ENCODE results near the gene NKX2-3.

Gene NKX2-3

GRCh38 chr10:99537989-99538917 is 5.5 kb downstream of the NKX2-3 start:
- no peak for DNase-seq (ENCODE audit: extremely low read depth in 1 of 2, low read depth in 1 of 2)

DNA sequence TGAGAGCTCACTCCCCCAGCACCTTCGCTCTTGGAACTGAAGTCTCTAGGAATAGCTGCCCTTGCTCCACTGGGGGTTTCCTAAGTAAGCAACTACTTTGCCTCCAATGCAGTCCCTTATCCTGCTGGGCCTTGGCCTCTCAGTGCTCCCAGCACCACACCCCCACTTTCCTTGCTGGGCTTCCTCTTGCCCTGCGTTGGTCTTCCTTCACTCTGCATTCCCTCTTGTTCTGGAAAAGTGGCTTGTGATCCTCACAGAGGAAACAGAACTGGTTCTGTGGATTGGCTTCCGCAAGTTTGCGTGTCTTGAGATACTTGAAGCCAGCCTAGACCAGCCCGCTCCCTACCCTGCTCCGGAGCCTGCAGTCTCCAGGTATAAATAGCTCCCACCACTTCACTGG is 6.4 kb downstream of the NKX2-3 start:
- no peak for DNase-seq (ENCODE audit: extremely low read depth in 1 of 2, low read depth in 1 of 2)

GRCh38 chr10:99539820-99540219 is 7.1 kb downstream of the NKX2-3 start:
- DNase-seq (ENCODE audit: extremely low read depth in 1 of 2, low read depth in 1 of 2): no peak

- no peak for DNase-seq (ENCODE audit: extremely low read depth in 1 of 2, low read depth in 1 of 2)
These were observed 7.5 kb downstream of the NKX2-3 start for GRCh38 chr10:99540306-99540656.

- DNase-seq (ENCODE audit: extremely low read depth in 1 of 2, low read depth in 1 of 2): no peak
These were observed 8.2 kb downstream of the NKX2-3 start for GRCh38 chr10:99540657-99541531.

DNA sequence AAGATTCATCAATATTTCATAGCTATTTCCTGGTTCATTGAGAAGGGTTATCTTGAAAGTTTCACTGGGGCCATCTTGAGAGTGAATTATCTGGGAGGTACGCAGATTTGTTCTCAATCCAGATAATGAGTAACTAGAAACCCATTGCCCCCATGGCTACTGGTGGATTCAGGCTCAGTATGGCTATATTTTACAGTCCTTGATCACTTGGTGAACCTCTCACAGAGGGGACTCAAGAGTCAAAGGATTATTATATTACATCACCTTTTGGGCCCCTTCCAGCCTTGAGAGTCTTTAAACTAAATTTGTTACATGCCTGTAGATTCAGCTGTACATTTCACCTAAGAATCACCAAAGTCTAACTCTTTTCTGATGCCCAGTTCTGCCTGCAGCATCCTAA is 11.6 kb downstream of the NKX2-3 start:
- DNase-seq (ENCODE audit: extremely low read depth in 1 of 2, low read depth in 1 of 2): no peak

DNA sequence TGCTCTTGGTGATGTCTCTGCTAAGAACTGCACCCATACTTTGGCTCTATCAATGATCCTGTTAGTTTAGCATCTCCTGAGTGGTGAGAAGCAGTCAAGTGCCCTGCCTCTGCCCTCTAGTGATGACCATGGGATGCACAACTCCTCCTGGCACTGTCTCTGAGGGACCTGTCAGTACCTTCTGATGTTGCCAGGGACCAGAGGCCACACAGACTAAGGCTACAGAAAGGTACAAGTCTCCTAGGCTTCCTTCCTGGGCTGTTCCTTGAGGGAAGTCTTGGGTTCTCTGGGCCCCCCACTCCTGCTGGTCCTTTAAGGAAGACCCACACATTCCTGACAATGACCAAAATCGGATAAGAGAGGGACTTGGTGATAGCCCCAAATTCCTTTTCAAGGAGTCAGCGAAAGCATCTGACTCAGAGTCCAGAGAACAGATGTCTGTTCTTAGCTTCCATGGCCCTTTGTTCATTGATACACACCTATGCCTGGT is 15.3 kb downstream of the NKX2-3 start:
- no peak for DNase-seq (ENCODE audit: extremely low read depth in 1 of 2, low read depth in 1 of 2)

GRCh38 chr10:99551158-99551557 is 18.4 kb downstream of the NKX2-3 start:
- DNase-seq (ENCODE audit: extremely low read depth in 1 of 2, low read depth in 1 of 2): no peak

GRCh38 chr10:99551616-99552015 is 18.9 kb downstream of the NKX2-3 start:
- DNase-seq (ENCODE audit: extremely low read depth in 1 of 2, low read depth in 1 of 2): no peak

DNA sequence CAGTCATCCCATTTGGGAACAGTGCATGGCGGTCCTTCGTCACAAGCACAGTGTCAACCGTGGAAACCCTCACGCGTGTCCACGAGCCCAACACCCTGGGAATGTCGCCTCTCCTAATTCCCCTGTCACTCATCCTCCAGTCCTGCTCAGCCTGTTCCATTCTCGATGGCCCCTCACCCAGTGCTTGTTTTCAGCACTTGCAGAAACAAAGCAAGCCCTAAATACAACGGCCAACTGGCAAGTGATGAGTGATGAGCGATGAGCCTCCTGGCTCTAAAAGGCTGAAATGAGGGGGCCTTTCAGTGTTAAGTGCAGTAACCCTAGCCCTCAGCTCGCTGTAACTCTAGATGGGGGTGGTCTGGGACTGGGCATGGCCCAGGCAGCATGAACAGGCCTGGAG is 22.6 kb downstream of the NKX2-3 start:
- DNase-seq (ENCODE audit: extremely low read depth in 1 of 2, low read depth in 1 of 2): no peak

DNA sequence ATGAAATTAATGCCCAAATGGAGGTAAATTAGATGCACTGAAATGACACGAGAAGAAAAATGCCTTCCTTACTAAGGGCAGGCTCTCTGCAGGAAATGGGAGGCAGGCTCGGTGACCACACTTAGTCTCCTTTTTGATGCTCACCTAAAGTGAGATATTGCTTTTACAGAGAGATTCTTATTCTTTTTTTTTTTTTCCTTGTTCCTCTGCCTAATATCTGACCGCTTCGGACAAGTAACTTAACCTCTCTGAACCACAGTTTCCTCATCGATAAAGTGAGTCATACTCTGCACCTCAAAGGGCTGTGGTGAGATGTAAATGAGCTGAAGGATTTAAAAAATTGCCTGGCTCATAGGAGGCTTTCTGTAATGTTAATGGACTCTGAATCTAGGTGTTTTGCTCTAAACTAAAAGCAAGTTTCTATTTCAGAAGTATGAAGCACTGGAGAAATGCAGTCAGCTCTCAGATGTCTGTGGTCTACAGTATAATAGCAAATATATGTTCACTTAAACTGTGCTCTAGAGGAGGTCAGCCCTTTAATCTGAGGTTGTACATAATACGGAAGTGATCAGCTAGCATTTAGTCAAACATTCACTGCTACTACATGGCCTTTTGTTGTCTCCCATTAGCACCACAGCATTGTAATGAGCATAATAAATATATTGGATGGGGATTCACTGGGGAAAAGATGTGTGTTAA is 23.2 kb downstream of the NKX2-3 start:
- no peak for DNase-seq (ENCODE audit: extremely low read depth in 1 of 2, low read depth in 1 of 2)

DNA sequence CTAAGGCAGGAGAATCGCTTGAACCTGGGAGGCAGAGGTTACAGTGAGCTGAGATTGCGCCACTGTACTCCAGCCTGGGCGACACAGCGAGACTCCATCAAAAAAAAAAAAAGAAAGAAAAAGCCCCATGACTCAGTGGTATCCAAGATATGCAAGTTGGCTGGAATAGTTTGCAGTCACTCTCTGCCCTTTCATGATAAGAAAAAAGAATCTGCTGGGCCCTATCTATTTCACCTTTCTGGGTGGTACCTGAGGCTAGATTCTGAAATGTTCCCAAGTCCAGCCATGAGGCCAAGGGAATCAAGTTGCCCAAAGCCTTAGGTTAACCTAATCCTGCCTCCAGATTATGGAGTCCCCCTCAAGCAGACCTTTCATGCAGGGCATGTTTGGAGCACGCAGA is 24.3 kb downstream of the NKX2-3 start:
- DNase-seq (ENCODE audit: extremely low read depth in 1 of 2, low read depth in 1 of 2): no peak

DNA sequence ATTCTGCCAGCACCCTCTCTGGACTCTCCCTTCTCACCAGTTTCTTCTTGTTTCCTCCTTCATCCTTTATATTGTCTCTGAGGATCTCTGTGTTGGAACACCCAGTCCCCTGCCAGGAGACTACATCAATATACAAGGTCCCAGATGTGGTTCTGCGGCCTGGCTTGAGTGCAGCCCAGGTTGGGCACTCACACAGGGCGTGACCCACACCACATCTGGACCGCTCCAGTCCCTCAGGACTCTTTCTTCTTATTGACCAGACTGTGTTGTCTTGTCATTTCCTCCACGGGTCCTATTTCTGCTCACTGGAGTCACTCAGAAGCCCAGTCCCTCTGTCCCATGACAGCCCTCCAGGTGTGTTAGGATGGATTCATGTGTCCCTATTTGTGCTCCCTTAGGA is 26.0 kb downstream of the NKX2-3 start:
- no peak for DNase-seq (ENCODE audit: extremely low read depth in 1 of 2, low read depth in 1 of 2)

GRCh38 chr10:99560277-99561126 is 27.8 kb downstream of the NKX2-3 start:
- peak in 1 of 2 donors; percentile 9 for DNase-seq (ENCODE audit: extremely low read depth in 1 of 2, low read depth in 1 of 2)

DNA sequence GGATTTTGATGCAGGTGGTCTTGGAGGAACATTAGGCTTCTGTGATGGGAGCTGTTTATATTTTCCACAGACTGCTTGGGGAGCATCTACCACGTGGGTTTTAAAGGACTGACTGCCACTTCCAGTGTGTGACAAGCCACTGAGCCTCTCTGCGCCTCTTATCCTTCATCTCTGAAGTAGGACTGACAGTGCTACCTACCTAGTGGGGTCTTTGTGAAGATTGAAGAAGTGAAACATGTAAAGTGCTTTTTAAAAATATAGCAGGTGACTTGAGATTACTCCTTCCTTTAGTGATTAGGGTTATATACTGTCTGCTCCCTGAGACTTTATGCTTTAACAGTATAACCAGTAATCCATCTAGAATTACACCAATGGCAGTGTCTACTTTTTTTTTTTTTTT is 29.9 kb downstream of the NKX2-3 start:
- DNase-seq (ENCODE audit: extremely low read depth in 1 of 2, low read depth in 1 of 2): no peak

DNA sequence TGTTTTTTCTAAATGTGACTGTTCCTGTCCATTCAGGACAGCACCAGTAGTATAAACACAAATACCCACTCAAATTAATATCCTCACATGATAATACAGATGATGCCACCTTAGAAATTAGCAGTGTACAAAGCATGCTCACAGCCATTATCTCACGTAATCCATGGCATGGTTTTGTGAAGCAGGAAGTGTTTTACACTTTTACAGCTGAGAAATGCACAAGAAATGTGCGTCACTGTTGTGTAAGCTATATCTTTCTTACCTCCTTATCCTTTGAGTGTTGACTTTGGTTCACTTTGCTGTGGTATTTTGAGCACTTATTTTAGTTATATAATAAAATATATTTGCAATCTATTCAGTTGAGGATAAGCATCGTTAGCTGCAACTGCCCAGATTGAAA is 31.6 kb downstream of the NKX2-3 start:
- no peak for DNase-seq (ENCODE audit: extremely low read depth in 1 of 2, low read depth in 1 of 2)

GRCh38 chr10:99565166-99565565 is 32.4 kb downstream of the NKX2-3 start:
- no peak for DNase-seq (ENCODE audit: extremely low read depth in 1 of 2, low read depth in 1 of 2)

GRCh38 chr10:99569253-99569939 is 36.7 kb downstream of the NKX2-3 start:
- DNase-seq (ENCODE audit: extremely low read depth in 1 of 2, low read depth in 1 of 2): no peak

DNA sequence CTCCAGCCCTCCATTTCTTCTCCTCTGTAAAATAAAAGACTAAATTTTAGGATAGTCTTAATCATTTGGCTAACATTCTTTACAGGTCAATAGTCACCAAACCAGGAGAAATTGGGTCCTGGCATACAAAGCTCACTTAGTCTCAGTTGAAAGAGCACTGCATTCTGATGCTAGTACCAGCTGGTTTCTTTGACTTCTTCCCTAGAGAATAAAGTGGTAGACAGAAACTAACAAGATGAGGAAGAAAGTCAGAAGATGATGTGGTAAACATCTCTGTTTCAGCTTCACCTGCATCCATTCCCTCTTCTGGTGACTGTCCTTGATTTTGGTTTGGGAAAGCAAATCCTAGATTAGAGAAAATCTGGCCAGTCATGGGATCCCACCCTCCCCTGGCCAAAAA is 37.2 kb downstream of the NKX2-3 start:
- DNase-seq (ENCODE audit: extremely low read depth in 1 of 2, low read depth in 1 of 2): no peak

DNA sequence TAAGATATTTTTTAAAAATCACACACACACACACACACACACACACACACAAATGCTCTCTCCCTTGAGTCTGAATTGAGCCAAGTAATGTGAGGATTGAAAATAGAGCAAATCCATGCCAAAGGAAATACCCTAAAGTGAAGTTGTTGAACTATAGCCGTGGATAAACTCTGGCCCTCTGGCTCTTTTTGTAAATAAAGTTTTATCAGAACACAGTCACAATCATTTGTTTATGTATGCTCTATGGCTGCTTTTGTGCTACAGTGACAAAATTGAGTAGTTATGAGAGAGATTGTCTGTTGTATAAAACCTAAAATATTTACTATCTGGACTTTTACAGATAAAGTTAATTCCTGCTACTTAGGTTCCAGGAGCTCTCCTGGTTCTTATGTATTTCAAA is 39.1 kb downstream of the NKX2-3 start:
- no peak for DNase-seq (ENCODE audit: extremely low read depth in 1 of 2, low read depth in 1 of 2)

Data from stimulated activated CD8-positive, alpha-beta memory T cell treated with anti-CD3 and anti-CD28 coated beads, Interleukin-7, amount 100 ng/mL, for 48 hours (primary cell).